Activated CD4-positive, alpha-beta T cell treated with anti-CD3 and anti-CD28 coated beads for 48 hours (primary cell): ENCODE results near the gene ALG12.

Experiments
- DNase-seq: peaks from one replicate; pipeline ENCODE4 v3.0.0-alpha.2; 2020

ALG12 gene

DNA sequence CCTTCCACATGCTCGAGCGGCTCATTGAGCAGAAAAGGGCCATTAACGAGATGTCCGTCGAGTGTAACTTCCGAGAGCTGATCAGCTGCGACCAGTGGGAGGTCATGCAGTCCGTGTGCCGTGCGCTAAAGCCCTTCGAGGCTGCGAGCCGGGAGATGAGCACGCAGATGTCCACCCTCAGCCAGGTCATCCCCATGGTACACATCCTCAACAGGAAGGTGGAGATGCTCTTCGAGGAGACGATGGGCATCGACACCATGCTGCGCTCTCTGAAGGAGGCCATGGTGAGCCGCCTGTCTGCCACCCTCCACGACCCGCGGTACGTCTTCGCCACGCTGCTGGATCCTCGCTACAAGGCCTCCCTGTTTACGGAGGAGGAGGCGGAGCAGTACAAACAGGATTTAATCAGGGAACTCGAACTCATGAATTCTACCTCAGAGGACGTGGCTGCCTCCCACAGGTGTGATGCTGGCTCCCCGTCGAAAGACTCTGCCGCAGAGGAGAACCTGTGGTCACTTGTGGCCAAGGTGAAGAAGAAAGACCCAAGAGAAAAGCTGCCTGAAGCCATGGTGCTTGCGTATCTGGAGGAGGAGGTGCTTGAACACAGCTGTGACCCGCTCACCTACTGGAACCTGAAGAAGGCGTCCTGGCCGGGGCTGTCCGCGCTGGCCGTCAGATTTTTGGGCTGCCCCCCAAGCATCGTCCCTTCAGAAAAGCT is 31.7 kb downstream of the ALG12 start:
- DNase-seq, result no peak

DNA sequence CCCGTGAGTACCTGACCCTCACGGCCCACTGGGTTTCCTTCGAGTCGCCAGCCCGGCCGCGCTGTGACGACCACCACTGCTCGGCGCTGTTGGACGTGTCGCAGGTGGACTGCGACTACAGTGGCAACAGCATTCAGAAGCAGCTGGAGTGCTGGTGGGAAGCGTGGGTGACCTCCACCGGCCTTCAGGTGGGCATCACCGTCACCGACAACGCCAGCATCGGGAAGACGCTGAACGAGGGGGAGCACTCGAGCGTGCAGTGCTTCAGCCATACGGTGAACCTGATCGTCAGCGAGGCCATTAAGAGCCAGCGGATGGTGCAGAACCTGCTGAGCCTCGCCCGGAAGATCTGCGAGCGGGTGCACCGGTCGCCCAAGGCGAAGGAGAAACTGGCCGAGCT is 32.4 kb downstream of the ALG12 start:
- DNase-seq, result no peak

GRCh38 chr22:49885281-49885680 is 33.0 kb downstream of the ALG12 start:
- DNase-seq, result no peak

DNA sequence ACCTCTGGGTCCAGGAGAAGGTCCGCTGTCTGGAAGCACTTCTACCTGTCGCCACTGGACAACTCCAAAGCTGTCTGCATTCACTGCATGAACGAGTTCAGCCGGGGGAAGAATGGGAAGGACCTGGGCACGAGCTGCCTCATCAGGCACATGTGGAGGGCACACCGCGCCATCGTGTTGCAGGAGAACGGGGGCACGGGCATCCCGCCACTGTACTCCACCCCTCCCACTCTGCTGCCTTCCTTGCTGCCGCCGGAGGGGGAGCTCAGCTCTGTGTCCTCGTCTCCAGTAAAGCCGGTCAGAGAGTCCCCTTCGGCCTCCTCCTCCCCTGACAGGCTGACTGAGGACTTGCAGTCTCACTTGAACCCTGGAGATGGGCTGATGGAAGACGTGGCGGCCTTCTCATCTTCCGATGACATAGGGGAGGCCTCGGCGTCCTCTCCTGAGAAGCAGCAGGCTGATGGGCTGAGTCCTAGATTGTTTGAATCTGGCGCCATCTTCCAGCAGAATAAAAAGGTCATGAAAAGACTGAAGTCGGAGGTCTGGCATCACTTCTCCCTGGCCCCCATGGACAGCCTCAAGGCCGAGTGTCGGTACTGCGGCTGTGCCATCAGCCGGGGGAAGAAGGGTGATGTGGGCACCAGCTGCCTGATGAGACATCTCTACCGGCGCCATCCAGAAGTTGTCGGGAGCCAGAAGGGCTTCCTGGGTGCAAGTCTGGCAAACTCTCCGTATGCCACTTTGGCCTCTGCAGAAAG is 33.6 kb downstream of the ALG12 start:
- no peak for DNase-seq

DNA sequence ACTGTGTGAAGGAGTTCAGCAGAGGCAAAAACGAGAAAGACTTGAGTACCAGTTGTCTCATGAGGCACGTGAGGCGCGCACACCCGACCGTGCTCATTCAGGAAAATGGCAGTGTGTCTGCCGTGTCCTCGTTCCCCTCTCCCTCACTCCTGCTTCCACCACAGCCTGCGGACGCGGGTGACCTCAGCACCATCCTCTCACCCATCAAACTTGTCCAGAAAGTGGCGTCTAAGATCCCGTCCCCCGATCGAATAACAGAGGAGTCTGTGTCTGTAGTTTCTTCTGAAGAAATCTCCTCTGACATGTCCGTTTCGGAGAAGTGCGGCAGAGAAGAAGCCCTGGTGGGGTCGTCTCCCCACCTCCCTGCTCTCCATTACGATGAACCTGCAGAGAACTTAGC is 34.2 kb downstream of the ALG12 start:
- no peak for DNase-seq

GRCh38 chr22:49883294-49883640 is 35.0 kb downstream of the ALG12 start:
- no peak for DNase-seq

DNA sequence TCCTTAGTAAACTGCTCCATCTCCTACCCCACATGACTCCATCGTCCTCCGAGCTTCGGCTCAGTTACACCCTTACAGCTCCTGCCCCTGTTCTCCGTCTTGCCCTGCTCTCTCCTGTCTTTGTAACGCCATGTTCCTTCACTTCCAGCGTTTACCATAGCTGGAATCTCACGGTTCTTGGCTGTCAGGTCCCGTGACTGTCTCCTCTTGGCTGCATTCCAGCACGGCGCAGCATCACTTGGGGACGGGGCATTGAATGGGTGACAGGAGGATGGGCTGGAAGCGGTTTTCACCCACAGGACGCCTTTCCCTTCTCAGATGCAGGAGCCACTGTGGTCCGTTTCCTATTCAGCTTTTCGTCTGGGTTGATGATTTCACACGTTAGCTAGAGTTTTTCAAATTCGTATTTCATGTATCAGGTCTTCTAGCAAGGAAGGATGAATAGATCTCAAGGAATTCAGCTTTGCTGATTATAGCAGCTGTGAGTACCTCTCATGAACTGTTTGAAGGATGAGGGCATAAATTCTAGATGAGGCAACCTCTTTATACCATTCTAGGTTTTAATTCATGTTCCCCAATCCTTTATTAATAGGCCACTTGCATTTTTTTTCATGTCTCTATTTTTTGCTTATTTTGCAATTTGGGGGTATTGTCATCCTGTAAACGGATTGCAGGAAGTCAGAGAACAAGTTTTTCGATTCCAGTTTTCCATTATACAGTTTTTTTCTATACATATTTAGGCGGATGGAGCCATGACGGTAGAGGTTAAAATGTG is 35.5 kb downstream of the ALG12 start:
- no peak for DNase-seq

DNA sequence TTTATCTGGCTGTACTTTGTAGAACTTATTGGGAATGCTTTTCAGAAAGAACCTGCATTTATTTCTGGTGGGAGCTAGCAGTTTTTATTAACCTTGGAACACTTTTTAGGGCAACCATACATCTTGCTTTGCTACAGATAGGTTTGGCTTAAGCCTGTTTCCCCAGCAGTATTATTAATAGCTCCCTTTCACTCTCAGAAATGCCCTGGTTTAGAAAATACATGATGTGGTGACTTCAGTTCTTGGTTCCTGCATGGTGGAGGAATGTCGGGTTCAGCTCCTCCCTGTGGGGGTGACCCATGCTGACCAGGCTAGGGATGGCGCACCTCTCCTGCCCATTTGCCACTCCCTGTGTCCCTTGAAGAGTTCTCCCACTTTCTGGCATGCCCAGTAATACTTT is 36.4 kb downstream of the ALG12 start:
- DNase-seq, result no peak

- no peak for DNase-seq
These were observed 38.0 kb downstream of the ALG12 start for GRCh38 chr22:49880281-49880680.

GRCh38 chr22:49879871-49880270 is 38.4 kb downstream of the ALG12 start:
- DNase-seq, result no peak

GRCh38 chr22:49878206-49878605 is 40.0 kb downstream of the ALG12 start:
- DNase-seq, result no peak

GRCh38 chr22:49877642-49878041 is 40.6 kb downstream of the ALG12 start:
- DNase-seq, result no peak

- no peak for DNase-seq
These were observed 44.9 kb downstream of the ALG12 start for GRCh38 chr22:49873228-49873940.

DNA sequence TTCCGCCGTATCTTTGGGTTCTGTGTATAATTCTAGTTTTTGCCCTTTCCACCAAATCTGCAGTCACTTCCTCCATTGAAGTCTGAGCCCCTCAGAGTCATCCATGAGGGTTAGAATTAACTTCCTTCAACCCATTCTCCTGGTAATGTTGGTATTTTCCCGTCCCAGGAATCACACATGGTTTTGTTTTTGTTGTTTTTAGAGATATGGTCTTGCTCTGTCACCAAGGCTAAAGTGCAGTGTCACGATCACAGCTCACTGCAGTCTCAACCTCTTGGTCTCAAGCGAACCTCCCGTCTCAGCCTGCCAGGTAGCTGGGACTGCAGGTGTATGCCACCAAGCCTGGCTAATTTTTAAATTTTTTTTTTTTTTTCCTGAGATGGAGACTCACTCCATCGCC is 45.9 kb downstream of the ALG12 start:
- no peak for DNase-seq

DNA sequence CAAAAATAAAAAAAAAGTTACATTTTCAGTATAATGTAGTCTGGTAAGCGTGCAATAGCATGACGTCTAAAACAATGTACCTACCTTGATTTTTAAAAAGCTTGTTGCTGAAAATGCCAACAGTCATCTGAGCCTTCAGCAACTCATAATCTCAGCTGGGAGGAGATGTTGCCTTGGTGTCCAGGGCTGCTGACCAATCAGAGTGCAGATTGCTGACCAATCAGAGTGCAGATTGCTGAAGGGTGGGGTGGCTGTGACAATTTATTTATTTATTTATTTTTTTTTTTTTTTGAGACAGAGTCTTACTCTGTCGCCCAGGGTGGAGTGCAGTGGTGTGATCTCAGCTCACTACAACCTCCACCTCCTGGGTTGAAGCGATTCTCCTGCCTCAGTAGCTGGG is 46.8 kb downstream of the ALG12 start:
- no peak for DNase-seq

DNA sequence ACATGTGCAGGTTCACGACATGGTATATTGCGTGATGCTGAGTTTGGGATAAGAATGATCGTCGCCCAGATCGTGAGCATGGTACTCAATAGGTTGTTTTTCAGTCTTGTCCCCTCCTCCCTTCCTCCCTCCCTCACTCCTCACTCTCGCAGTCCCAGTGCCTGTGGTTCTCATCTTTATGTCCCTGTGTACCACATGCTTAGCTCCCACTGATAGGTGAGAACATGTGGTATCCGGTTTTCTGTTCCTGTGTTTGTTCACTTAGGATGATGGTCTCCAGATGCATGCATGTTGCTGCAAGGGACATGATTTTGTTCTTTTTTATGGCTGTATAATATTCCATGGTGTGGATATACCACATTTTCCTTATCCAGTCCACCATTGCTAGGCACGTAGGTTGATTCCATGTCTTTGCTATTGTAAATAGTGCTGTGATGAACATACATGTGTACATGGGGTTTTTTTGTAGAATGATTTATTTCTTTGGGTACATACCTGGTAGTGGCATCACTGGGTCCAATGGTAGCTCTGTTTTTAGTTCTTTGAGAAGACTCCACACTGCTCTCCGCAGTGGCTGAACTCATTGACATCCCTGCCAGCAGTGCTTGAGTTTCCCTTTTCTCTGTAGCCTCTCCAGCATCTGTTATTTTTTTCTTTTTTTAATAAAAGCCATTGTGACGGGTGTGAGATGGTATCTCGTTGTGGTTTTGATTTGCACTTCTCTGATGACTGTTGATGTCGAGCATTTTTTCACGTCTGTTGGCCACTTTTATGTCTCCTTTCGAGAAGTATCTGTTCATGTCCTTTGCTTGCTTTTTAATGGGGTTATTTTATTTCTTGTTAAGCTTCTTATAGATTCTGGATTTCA is 48.2 kb downstream of the ALG12 start:
- DNase-seq, result no peak

DNA sequence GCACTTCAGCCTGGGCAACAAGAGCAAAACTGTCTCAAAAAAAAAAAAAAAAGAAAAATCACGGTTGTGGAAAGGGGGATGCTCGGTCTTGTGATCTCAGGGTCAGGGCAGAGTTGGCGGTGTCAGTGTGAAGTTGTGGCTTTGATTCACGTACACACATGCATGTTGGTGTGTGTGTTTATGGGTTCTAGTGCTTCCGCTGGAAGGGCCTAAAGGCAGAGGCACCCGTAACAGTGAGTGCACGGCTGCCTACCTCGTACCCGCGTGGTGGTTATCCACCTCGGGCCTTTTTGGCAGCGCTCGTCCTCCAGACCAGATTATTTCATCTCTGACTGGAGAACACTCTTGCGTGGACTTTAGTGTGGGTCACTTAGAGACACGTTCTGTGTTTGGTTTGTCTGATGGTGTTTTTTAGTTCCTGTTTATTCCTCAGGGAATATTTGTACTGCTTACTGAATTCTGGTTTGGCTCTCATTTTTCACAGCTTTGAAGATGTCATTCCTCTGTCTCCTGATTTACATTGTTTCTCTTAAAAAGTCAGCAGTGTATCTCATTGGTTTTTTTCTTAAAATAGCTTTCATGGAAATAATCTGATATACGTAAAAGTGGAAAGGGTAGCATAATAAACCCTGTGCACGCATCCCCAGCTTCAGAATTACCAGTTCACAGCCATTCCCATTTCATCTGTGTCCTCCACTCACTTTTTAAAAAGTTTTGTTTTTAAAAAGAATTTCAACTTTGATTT is 49.0 kb downstream of the ALG12 start:
- no peak for DNase-seq

- DNase-seq, result no peak
These were observed 50.7 kb downstream of the ALG12 start for GRCh38 chr22:49867303-49868265.

- DNase-seq, result no peak
These were observed 51.6 kb downstream of the ALG12 start for GRCh38 chr22:49866646-49867045.

DNA sequence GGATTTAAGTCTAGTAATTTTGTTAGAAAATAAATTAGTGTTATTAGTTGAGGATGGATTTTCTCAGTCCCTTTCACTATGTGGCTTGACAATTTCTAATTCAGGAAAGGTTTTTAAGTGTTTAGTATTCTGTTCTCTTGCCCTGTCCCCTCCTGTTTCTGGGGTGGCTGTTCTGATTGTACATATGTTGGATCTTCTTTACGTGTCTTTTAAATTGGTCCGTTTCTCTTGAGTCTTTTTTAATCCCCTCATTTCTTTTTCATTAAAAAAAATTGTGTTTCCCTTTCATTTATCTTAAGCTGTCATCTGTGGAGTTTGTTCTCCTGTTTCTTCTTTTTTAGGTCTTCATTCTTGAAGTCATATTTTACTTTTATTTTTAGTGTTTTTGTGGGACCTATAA is 52.1 kb downstream of the ALG12 start:
- DNase-seq, result no peak
